NK-92 treated with Interleukin-12 subunit alpha and Interleukin-12 subunit beta, amount 100 ng/mL, for 24 hours (cell line): Measurements from ENCODE around the gene KLHL6.

Experiments used
- DNase-seq: peaks from one replicate; lab custom pipeline; 2025; lab: John Stamatoyannopoulos, UW

Gene KLHL6

GRCh38 chr3:183506674-183507320 is 48.7 kb downstream of the KLHL6 start:
- no peak for DNase-seq

- no peak for DNase-seq
These were observed 50.9 kb downstream of the KLHL6 start for GRCh38 chr3:183504597-183504996.

- DNase-seq: no peak
These were observed 51.8 kb downstream of the KLHL6 start for GRCh38 chr3:183503746-183504145.

GRCh38 chr3:183502237-183503181 is 53.0 kb downstream of the KLHL6 start:
- no peak for DNase-seq

GRCh38 chr3:183500981-183501704 is 54.4 kb downstream of the KLHL6 start:
- DNase-seq: no peak

- no peak for DNase-seq
These were observed 55.2 kb downstream of the KLHL6 start for GRCh38 chr3:183500319-183500718.

GRCh38 chr3:183498634-183499033 is 56.9 kb downstream of the KLHL6 start:
- DNase-seq: no peak

- no peak for DNase-seq
These were observed 58.2 kb downstream of the KLHL6 start for GRCh38 chr3:183497313-183497712.

- DNase-seq: no peak
These were observed 59.2 kb downstream of the KLHL6 start for GRCh38 chr3:183496311-183496710.

GRCh38 chr3:183494341-183494740 is 61.2 kb downstream of the KLHL6 start:
- no peak for DNase-seq

GRCh38 chr3:183493296-183494045 is 62.0 kb downstream of the KLHL6 start:
- DNase-seq: no peak

GRCh38 chr3:183492849-183493179 is 62.7 kb downstream of the KLHL6 start:
- DNase-seq: no peak

- no peak for DNase-seq
These were observed 63.3 kb downstream of the KLHL6 start for GRCh38 chr3:183491923-183492848.

- DNase-seq: no peak
These were observed 64.2 kb downstream of the KLHL6 start for GRCh38 chr3:183491109-183491922.

- no peak for DNase-seq
These were observed 64.9 kb downstream of the KLHL6 start for GRCh38 chr3:183490653-183491052.

- no peak for DNase-seq
These were observed 65.3 kb downstream of the KLHL6 start for GRCh38 chr3:183490211-183490601.

- no peak for DNase-seq
These were observed 65.9 kb downstream of the KLHL6 start for GRCh38 chr3:183489455-183490210.

- DNase-seq: no peak
These were observed 67.2 kb downstream of the KLHL6 start for GRCh38 chr3:183488343-183488742.

- no peak for DNase-seq
These were observed 67.6 kb downstream of the KLHL6 start for GRCh38 chr3:183487896-183488295.
